GM23248 (cell line): Measurements from ENCODE around the gene ATRN.
"Not testable (repeated sequence)": the region's sequence is repeated elsewhere in the genome, so short reads cannot be mapped to it uniquely, and the experiment has no call there.

ENCODE experiments used
- EZH2 ChIP-seq: fragments of 200-600 bp; sonication (generic); IDR thresholded peaks from 2 replicates; pipeline ENCODE4 v1.6.1; 2018; ENCODE audit warnings: antibody characterized with exemption, mild to moderate bottlenecking; ENCODE audit not compliant: insufficient read depth, poor library complexity, severe bottlenecking
- EZH2phosphoT487 ChIP-seq: fragments of 200-600 bp; sonication (generic); IDR thresholded peaks from 2 replicates; pipeline ENCODE4 v1.6.1; 2018; ENCODE audit warnings: antibody characterized with exemption, moderate library complexity, mild to moderate bottlenecking, low read depth; ENCODE audit not compliant: insufficient read depth

GRCh38 chr20:3512239-3512638, 41.4 kb downstream of the ATRN start:
- TF ChIP-seq EZH2, EZH2phosphoT487: not testable (repeated sequence)
